HCT116 (cell line): Measurements from ENCODE around the gene C1orf115.

Experiments
- CEBPB ChIP-seq: IDR thresholded peaks from 2 replicates; pipeline ENCODE4 v1.6.1; 2012; ENCODE audit warnings: low read depth
- CTCF ChIP-seq, 3 experiments: fragments of 200-600 bp in 1 of 3; sonication (generic) in 1 of 3; IDR thresholded peaks in 2 of 3; conservative IDR thresholded peaks in 1 of 3; 2 replicates each; pipeline ENCODE4 v1.5.1; 2012 to 2017; ENCODE audit warnings: low read depth in 2 of 3, low read length in 2 of 3, antibody characterized with exemption in 1 of 3, borderline replicate concordance in 1 of 3, control low read depth in 1 of 3, mild to moderate bottlenecking in 1 of 3, mixed read lengths in 1 of 3, mixed run types in 1 of 3, moderate library complexity in 1 of 3; ENCODE audit not compliant: insufficient read depth in 1 of 3
- EGR1 ChIP-seq: IDR thresholded peaks from 2 replicates; pipeline ENCODE4 v1.6.1; 2012; ENCODE audit warnings: low read depth
- EZH2 ChIP-seq: fragments of 200-600 bp; sonication (generic); IDR thresholded peaks from 2 replicates; pipeline ENCODE4 v1.6.1; 2017; ENCODE audit warnings: antibody characterized with exemption, mixed run types
- EZH2phosphoT487 ChIP-seq: fragments of 200-600 bp; IDR thresholded peaks from 2 replicates; pipeline ENCODE4 v1.6.1; 2018; ENCODE audit warnings: antibody characterized with exemption, borderline replicate concordance
- JUND ChIP-seq: IDR thresholded peaks from 2 replicates; pipeline ENCODE4 v1.6.1; 2012
- MAX ChIP-seq: IDR thresholded peaks from 2 replicates; pipeline ENCODE4 v1.6.1; 2012
- POLR2A ChIP-seq: IDR thresholded peaks from 2 replicates; pipeline ENCODE4 v1.7.0; 2011; ENCODE audit warnings: borderline replicate concordance; ENCODE audit not compliant: insufficient read depth, insufficient read length; ENCODE audit errors: extremely low read depth
- POLR2AphosphoS5 ChIP-seq: IDR thresholded peaks from 2 replicates; pipeline ENCODE4 v1.6.1; 2011; ENCODE audit warnings: mild to moderate bottlenecking, low read depth, low read length, moderate library complexity
- RAD21 ChIP-seq: IDR thresholded peaks from 2 replicates; pipeline ENCODE4 v1.6.1; 2012; ENCODE audit warnings: low read depth, mild to moderate bottlenecking
- REST ChIP-seq: IDR thresholded peaks from 2 replicates; pipeline ENCODE4 v1.6.1; 2012; ENCODE audit warnings: low read depth
- SP1 ChIP-seq: IDR thresholded peaks from 2 replicates; pipeline ENCODE4 v1.6.1; 2012; ENCODE audit warnings: low read depth
- YY1 ChIP-seq: IDR thresholded peaks from 2 replicates; pipeline ENCODE4 v1.6.1; 2011; ENCODE audit warnings: low read length, low read depth, moderate library complexity, mild to moderate bottlenecking; ENCODE audit not compliant: insufficient replicate concordance; ENCODE audit errors: extremely low read depth
- ZBTB33 ChIP-seq: IDR thresholded peaks from 2 replicates; pipeline ENCODE4 v1.6.1; 2011; ENCODE audit warnings: mild to moderate bottlenecking, low read length, moderate library complexity; ENCODE audit not compliant: insufficient replicate concordance; ENCODE audit errors: extremely low read depth

GRCh38 chr1:220746851-220747250, 56.7 kb downstream of the C1orf115 start:
- TF ChIP-seq POLR2AphosphoS5 (no peak), POLR2A (no peak), CTCF (IDR thresholded peaks at IDR 0.05 in 2 of 3, conservative IDR thresholded peaks at IDR 0.05 in 1 of 3; ENCODE audit: borderline replicate concordance in 1 of 3, insufficient read depth in 1 of 3, low read depth in 2 of 3, low read length in 2 of 3) (no peak), YY1 (no peak), EZH2phosphoT487 (no peak), RAD21 (no peak), EGR1 (no peak), MAX (no peak), CEBPB (no peak), REST (no peak), ZBTB33 (no peak), SP1 (no peak), JUND (no peak), EZH2 (no peak)
